HS-5 (cell line): ENCODE measurements around the gene R3HDM2.

ENCODE experiments used
- DNase-seq: peaks from one replicate; pipeline ENCODE4 v3.0.0-alpha.2; 2012; ENCODE audit warnings: low read depth

The R3HDM2 gene

DNA sequence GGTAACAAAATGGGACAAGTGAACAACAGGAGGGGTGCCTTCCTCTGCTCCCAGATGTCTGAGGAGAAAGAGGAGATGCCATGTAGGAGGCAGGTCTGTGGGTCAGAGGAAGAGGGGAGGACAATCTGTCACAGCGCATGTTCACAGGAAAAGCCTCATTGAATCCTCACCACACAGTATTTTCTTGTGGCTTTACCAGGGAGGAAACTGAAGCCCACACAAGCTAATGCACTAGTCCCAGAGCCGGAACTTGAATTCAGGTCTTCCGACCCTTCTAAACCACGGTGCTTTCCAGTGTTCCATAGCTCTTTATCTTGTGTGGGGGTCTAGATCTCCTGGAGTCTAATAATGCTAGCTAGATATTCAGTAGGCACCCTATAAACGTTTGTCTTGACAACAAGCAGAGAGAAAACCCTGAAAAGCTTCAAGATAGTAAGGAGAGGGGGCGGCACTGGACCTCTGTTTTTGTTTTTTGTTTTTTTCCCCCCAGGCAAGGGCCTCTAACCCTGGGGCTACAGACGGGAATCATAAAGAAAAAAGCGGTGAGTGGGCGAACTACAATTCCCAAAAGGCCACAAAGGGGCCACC lies 201.7 kb downstream of the R3HDM2 start:
- no peak for DNase-seq

- DNase-seq, result no peak
These were observed 203.3 kb downstream of the R3HDM2 start for GRCh38 chr12:57227315-57228115.

DNA sequence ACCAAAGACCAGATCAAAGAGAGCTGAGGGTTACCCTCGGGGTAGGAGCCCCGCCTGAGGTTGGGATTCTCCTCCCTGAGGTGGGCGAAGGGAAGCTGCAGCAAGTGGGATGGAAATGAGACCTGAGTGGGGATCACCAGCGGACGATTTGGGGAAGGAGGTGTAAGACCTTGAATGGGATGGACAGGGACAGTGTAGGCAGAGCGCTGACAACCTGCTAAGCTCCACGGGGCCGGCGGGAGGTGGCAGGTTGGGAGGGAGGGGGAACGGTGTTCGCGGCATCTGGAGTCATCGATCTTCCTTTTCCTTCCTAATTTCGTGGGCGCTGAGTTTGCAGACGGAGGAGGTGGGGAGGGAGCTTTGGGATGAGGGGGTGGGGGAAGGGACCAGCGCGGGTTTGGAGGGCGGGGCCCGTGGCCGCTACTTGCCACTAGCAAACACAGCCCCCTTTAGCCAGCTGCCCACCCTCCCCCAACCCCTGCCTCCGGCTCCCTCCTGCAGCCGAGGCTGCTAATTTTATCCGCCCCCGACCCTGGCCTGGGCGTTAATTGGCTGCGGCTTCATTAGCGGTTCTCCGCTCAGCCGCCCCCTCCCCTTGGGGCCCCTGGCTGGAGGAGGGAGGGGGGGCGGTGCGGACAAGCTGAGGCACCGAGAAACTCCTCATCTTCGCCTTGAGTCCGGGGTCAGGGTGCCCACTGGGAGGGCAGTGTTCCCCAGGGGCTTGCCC lies 204.1 kb downstream of the R3HDM2 start:
- no peak for DNase-seq

GRCh38 chr12:57225680-57226210 lies 205.1 kb downstream of the R3HDM2 start:
- DNase-seq, result no peak

DNA sequence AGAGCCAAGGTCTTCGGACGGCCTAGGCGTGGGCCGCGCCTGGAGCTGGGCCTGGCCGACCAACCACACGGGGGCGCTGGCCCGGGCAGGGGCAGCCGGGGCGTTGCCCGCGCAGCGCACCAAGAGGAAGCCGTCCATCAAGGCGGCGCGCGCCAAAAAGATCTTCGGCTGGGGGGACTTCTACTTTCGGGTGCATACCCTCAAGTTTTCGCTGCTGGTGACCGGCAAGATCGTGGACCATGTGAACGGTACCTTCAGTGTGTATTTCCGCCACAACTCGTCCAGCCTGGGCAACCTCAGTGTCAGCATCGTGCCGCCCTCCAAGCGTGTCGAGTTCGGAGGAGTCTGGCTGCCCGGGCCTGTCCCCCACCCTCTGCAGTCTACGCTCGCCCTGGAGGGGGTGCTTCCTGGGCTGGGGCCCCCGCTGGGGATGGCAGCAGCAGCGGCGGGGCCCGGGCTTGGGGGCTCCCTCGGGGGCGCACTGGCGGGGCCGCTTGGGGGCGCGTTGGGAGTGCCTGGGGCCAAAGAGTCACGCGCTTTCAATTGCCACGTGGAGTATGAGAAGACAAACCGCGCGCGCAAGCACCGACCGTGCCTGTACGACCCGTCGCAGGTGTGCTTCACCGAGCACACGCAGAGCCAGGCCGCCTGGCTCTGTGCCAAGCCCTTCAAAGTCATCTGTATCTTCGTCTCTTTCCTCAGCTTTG lies 205.7 kb downstream of the R3HDM2 start:
- DNase-seq, result no peak

DNA sequence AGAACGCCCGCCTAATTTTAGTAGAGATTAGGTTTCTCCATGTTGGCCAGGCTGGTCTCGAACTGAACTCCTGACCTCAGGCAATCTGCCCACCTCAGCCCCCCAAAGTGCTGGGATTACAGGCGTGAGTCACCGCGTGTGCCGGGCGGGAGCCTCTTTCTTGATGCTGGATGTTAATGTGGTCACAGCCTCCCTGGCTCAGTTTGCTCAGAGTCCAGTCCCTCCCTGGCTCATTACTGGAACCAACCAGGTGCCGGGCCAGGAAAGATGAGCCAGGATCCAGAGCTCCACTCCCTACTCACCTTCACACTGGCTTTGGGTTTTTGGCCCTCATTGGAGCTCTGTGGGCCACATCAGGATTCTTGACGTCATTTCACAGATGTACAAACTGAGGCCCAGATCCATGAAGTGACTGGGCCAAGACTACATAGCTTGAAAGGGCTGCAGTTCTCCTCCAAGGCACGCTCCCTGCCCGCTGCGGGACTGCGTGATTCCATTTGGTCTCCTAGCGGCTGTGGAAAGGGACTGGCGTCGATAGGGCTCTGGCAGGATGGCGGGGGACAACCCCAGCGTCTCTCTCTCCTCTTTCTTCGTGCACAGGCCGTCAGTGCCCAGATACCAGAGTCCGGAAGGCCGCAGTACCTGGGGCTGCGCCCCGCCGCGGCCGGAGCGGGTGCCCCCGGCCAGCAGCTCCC lies 206.4 kb downstream of the R3HDM2 start:
- DNase-seq, result no peak

- no peak for DNase-seq
These were observed 207.4 kb downstream of the R3HDM2 start for GRCh38 chr12:57223191-57224165.

GRCh38 chr12:57222286-57223190 lies 208.3 kb downstream of the R3HDM2 start:
- no peak for DNase-seq

DNA sequence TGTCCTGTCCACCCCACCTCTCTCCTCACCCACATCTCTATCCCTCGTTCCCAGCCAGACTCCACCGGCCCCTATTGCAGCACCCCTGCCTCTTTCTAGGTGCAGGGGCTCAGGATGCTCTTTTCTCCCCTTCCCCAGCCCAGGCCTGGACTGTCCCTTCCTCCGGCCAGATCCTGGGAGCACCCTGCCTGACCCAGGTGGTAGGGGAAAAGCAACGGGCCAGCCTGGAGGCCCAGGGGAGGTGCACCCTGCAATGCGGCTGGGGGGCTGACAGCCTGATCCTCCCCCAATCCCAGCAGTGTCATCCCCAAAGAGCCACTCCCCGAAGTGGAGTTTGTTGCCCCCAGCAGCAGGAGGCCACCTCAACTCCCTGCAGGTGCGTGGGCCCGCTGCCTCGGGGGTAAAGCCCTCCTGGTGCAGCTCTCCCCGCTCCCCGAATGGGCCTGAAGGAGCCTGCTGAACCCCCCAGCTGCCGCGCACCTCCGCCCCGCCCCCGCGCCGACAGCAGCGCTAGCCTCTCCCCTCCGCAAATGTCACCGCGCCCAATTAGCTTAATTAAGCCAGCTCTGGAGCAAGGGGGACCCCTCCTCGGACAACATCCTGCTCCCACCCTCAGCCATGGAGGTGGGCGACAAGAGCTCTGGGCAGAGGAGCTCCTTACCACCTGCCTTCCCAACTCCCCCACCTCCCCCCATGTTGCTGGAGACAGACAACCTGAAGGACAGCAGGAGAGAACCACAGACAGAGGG lies 209.5 kb downstream of the R3HDM2 start:
- no peak for DNase-seq

DNA sequence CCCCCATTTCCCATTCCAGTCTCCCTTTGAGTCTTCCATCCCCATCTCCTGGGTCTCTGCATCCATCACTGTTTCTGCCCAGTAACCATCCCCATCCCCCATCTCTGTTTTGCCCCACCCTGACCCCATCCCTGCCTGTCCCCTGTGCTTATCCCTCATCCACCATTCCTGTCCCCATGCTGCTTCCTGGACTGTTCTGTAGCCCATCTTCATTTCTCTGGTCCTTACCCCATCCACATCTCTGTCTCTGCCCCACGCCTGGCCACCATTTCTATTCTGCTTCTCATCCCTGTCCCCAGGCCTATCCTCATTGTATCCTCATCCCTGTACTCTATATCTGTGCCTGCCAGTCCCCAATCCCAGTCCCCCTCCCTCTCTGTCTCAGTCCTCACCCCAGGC lies 210.1 kb downstream of the R3HDM2 start:
- DNase-seq, result no peak

DNA sequence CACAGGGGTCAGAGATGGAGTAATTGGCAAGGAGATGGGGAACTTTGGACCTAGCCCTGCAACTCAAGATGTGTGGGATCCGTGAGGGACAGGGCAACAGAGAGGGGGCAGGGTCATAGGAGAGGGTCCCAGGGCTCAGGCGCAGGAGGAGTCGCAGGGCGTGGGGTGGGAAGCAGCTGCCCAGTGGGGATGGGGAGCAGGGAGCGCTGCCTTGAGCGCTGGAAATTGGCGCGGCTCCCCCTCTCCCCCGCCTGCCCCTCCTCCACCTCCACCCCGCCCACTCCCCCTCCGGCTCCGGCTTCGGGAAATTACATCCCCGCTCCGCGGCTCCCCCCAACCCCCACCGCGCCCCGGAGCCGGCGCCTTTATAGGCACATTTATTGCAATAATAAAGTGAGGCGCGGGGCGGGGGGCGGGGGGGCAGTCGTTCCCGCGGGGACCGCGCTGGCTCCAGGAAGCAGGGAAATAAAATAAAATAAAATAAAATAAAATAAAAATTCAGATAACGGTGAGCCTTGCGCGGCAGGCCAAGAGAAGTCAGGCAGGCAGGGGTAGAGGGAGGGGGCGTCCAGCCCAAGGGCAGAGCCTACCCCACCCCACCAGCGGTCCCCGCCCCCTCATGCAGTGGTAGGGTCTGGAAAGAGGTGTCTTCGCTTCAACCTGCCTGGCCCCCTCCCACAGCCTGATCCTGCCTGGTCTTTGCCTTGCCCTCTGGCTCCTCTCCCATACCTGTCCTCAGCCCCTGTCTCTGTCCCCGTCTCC lies 210.7 kb downstream of the R3HDM2 start:
- no peak for DNase-seq

DNA sequence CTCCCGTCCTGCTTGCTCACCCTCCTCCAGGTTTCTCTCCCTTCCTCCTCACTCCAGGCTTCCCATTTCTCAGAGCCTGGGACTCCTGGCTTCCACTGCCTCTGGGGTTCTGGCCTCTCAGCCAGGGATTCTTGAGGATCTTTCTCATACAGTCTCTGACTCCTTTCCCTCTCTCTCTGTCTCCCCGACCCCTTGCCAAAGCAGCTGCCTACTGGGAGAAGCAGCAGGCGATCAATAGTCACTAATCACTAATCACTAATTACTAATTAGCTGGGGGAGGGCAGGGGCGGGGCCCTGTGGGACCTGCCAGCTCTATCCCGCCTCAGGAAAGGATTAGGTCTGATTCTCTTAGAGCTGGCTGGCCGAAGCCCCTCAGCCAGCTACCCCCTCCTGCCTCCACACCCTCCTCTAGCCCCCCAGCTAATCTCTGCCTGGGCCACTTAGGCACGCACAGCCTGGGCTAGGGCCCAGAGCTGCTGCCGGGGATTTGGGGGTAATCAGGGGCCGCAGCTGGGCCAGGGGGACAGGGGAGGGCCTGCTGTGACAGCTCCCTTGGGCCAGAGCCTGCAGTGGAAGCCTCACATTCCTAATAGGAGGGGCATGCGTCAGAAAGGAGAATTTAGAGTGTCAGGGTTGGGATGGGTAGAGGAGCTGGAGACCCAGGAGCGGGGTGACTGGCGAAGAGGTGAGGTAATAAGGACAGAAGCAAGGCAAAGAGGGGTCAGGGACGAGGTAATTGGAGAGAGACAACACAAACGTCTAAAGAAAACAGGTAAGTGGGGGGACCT lies 211.4 kb downstream of the R3HDM2 start:
- no peak for DNase-seq

DNA sequence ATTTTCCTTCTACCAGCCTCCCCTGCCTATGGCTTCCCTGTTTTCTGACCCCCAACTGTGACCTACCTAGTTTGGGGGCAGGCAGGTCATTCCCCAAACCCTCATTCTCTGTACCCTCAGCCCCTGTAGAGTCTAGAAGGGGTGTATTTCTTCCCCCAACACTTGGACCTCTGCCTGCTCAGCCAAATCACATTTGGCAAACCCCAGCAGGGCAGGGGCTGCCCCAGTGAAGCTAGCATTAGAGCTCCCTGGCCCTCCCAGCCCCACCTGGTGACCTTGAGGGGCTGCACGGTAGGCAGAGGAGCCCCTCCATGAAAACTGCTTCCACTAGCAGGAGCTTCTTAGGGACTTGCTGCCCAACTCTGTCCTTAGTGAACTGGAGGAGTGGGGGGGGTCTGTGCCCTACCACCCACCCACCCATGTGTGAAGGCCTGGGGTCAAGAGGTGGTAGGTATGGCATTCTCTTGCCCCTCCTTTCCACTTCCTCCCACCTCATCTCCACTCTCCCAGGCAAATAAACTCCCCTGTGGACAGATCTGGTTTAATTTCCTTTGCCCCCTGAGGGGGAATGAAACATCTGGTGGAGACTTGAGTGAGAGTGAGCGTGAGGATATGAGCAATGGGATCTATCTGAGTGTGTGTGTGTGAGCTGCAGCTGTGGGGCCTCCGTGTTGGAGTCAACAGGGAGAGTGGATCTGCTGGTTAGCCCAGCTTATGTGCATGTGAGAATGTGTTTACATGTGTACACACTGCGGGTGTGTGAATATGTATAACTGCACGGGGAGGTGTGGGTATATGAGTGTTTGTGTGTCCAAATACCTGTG lies 212.6 kb downstream of the R3HDM2 start:
- no peak for DNase-seq

DNA sequence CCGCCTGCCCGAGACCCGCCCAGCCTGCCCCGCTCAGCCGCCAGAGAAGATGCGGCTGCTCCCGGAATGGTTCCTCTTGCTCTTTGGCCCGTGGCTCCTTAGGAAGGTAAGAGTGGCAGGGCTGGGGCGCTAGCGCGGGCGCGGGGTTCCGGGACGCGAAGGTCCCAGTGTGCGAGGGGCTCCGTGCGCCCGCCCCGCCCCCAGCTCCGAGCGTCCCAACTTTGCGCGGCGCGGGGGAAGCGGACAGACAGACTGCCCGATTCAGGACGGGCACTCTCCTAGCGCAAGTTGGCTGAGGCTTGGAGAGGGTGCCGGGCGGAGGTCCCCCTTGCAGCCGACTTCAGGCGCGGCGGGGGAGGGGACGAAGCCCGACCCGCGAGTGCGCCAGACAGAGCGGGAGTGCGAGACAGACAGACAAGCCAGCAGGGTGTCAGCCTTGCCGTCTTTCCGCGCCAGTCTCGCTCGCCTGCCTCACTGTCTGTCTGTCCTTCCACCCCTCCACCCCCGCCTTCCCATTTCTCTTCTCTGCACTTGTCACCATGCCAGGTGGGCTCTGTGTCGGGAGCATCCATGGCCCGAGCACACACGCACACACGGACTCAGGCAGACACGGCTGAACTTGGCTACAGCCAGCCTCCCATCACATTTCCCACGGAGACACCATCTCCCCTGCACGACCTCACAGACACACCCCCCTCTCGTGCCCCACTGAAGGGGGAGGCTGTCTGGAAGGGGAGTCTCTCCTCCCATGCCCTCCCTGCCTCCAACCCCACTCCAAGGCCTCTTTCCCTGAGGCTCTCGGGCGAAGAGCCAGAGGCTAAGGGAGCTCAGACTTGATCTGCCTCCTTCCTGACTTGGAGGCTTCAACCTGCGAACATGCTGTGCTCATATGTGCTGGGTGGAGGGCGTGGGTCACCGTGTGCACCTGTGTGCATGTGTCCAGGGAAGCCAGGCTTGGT lies 213.6 kb downstream of the R3HDM2 start:
- DNase-seq, result no peak
